Neural crest cell (in vitro differentiated cells): ENCODE results near the gene BUD23. TPM values are rescaled to one million over a fixed set of nuclear protein-coding genes. Genes with fewer than 3 reads are reported as not detected.

Experiments
- DNase-seq: peaks from one replicate; pipeline ENCODE4 v3.0.0; 2021; ENCODE audit warnings: low read depth, mixed read lengths, low spot score
- H3K27ac Mint-ChIP-seq: one replicate; pipeline ENCODE4 v1.8.0; 2021; ENCODE audit warnings: mild to moderate bottlenecking, mixed read lengths; ENCODE audit not compliant: unreplicated experiment
- H3K27me3 Mint-ChIP-seq: 2 replicates; pipeline ENCODE4 v1.8.0; 2021; ENCODE audit warnings: low read depth, mild to moderate bottlenecking, mixed read lengths
- H3K36me3 Mint-ChIP-seq: 2 replicates; pipeline ENCODE4 v1.8.0; 2021; ENCODE audit warnings: low read depth, mild to moderate bottlenecking, mixed read lengths
- H3K4me1 Mint-ChIP-seq: 2 replicates; pipeline ENCODE4 v1.8.0; 2021; ENCODE audit warnings: mixed read lengths
- H3K4me3 Mint-ChIP-seq: one replicate; pipeline ENCODE4 v1.8.0; 2021; ENCODE audit warnings: mild to moderate bottlenecking, mixed read lengths
- H3K9me3 Mint-ChIP-seq: 2 replicates; pipeline ENCODE4 v1.8.0; 2021; ENCODE audit warnings: mixed read lengths
- CTCF ChIP-seq: fragments of 200-600 bp; sonication (generic); conservative IDR thresholded peaks from 2 replicates; pipeline ENCODE4 v1.5.0; 2021; ENCODE audit warnings: antibody characterized with exemption, mild to moderate bottlenecking
- total RNA-seq: library from RNA; stranded (reverse); gene quantifications from 2 replicates; pipeline ENCODE4 v1.2.1, GENCODE V29; 2021

Gene BUD23
- total RNA-seq, 1 donor from 2014 or later = 66.9 TPM

GRCh38 chr7:73683788-73684693, 644 bp downstream of the BUD23 start:
- no peak for DNase-seq
- H3K4me1 Mint-ChIP-seq = peaks cover 23% of the 10 kb centered on the region
- H3K4me3 Mint-ChIP-seq = peak overlapping the region; percentile 99
- H3K36me3 Mint-ChIP-seq = peaks cover 9% of the 10 kb centered on the region
- TF ChIP-seq CTCF = no peak
- no peaks in the 10 kb centered on the region for H3K27me3 Mint-ChIP-seq
- H3K9me3 Mint-ChIP-seq = no peaks in the 10 kb centered on the region
- H3K27ac Mint-ChIP-seq = peak overlapping the region; percentile 98

GRCh38 chr7:73685311-73685710, 1.9 kb downstream of the BUD23 start:
- Mint-ChIP-seq H3K4me1 (peaks cover 23% of the 10 kb centered on the region), H3K27me3 (no peaks in the 10 kb centered on the region), H3K4me3 (peak overlapping the region; percentile 99), H3K36me3 (peaks cover 15% of the 10 kb centered on the region), H3K27ac (no peak overlapping the region), H3K9me3 (no peaks in the 10 kb centered on the region)
- TF ChIP-seq CTCF = no peak
- DNase-seq = no peak

GRCh38 chr7:73688288-73688687, 4.9 kb downstream of the BUD23 start:
- H3K27me3 Mint-ChIP-seq = no peaks in the 10 kb centered on the region
- TF ChIP-seq CTCF = no peak

GRCh38 chr7:73690646-73691045, 7.2 kb downstream of the BUD23 start:
- H3K27me3 Mint-ChIP-seq = no peaks in the 10 kb centered on the region
- no peak overlapping the region for H3K4me3 Mint-ChIP-seq
- H3K36me3 Mint-ChIP-seq = peaks cover 20% of the 10 kb centered on the region
- DNase-seq = no peak
- TF ChIP-seq CTCF = no peak
- no peaks in the 10 kb centered on the region for H3K4me1 Mint-ChIP-seq
- H3K9me3 Mint-ChIP-seq = no peaks in the 10 kb centered on the region
- no peak overlapping the region for H3K27ac Mint-ChIP-seq

More at GRCh38 chr7:73688288-73688687, 4.9 kb downstream of the BUD23 start:
- Mint-ChIP-seq H3K4me3 (peak overlapping the region; percentile 66), H3K4me1 (peaks cover 6% of the 10 kb centered on the region), H3K36me3 (peaks cover 20% of the 10 kb centered on the region), H3K9me3 (no peaks in the 10 kb centered on the region), H3K27ac (peak overlapping the region; percentile 5)
- no peak for DNase-seq

GRCh38 chr7:73696372-73696771, 13.0 kb downstream of the BUD23 start:
- no peaks in the 10 kb centered on the region for H3K27me3 Mint-ChIP-seq
- DNase-seq = no peak
- H3K4me1 Mint-ChIP-seq = no peaks in the 10 kb centered on the region
- peaks cover 12% of the 10 kb centered on the region for H3K36me3 Mint-ChIP-seq
- no peak for TF ChIP-seq CTCF
- no peak overlapping the region for H3K27ac Mint-ChIP-seq
- H3K9me3 Mint-ChIP-seq = no peaks in the 10 kb centered on the region
- no peak overlapping the region for H3K4me3 Mint-ChIP-seq
